ENCODE measurements around the gene GNB5. TPM values are rescaled to one million over a fixed set of nuclear protein-coding genes. Genes with fewer than 3 reads are reported as not detected.

The GNB5 gene
- total RNA-seq, 1 donor from 2014 or later: 50.2 TPM

DNA sequence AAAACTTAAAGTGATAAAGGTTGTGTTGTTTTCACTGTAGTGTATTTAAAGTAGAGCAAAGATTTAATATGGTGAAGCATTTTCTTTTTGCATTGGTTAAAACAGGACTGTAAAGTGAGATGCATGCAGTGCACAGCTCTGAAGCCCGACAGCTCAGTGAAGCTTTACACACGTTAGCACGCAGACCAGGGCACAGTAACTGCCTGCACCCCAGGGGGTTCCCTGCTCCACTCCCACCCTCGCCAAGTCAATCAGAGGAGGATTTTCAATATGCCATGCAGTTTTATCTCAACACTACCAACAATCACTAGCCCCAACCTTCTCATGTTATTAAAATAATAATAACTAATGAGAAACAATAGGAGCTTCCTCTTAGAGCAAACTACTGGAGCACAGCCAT is 50.5 kb downstream of the GNB5 start:
- DNase-seq: no peak

DNA sequence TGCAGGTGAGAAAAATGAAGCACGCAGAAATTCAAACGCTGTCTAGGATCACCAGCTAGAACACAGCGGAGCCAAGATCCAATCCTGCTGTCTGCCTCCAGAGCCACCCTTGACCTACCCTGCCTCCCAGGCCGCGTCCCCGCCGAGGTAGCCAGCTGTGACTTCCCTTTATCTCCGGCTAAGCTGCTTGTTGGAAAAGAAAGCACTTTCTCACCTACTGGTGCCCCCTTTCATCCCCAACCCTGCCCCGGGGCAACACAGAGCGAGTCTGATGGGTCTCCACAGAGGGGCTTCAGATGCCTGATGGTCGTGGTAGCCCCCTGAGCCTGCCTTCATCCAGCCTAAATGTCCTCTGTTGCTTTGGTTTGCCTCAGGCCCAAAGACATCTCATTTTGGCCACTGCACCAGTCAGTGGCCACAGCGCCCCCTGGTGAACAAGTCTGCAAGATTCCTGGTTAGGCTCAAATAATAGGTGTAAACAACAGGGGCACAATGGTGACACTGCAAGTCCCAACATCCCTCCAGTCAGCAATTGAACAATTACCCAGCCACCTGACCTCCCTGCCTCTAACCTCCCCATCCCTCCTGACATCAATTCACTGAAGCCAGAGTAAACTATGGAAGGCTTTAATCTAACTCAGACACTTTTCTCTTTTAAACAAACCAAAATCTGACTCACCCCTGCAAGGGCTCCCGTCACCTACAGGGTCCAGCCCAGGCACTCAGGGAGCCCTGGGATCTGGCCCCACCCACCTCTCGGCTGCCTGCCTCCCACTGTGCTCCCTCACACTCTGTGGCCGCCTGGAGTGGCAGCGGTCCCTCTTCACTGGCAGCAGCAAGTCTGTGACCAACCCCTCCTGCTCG is 51.4 kb downstream of the GNB5 start:
- peak; percentile 40 for DNase-seq

DNA sequence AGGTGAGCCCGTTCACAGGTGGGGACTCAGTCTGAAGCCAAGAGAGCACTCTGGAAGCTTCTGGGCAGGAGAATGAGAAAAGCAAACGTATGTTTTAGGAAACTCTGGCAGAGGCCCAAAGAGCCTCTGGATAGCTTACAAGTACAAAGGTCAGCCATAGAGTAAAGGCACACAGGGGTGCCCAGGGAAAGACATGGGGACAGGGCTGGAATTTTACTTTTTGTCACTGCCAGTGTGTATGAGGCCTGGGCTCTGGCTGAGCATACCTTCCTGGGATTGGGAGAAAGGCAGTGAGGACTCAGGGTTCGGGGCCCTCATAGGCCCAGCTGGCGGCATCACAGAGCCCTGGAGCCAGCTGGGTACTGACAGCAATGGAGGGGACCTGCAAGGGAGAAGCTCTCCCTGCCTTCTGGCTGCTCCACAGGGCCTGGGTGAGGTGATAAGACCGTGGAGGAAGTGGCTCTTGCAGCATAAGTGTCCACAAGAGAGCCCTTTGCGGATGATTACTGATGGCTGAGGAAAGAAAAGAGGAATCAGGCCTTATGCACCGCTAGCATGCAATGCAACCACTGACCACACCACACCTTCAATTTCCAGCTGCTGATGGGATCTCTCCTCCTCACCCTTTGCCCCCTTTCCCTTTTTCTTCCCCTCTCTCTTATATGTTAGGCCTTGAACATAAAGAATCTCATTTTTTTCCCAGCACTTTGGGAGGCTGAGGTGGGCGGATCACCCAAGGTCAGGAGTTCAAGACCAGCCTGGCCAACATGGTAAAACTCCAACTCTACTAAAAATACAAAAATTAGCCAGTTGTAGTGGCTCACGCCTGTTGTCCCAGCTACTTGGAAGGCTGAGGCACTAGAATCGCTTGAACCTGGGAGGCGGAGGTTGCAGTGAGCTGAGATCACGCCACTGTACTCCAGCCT is 53.5 kb downstream of the GNB5 start:
- no peak for DNase-seq

DNA sequence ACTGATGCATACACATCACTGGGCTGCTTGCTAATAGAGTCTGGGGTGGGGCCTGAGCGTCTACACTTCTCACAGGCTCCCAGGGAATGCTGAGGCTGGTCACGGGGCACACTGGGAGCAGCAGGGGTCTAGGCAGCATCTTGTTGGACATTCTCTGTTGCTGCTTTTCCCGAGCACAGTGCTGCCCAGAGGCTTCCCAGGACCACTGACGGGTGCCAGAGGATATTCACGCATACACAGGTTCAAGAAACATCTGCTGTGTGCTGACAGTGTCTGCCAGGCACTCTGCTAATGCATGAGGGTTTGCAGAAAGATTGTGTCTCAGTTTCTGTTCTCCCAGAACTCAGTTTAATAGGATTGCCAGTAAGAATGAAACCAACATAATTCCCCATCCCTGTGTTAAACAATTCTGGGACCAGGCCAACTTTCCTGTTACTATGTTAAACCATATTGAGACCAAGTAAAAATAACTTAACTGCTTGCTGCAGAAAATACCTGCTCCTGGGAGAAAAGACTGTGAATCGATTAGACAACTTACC is 54.7 kb downstream of the GNB5 start:
- peak; percentile 13 for DNase-seq

DNA sequence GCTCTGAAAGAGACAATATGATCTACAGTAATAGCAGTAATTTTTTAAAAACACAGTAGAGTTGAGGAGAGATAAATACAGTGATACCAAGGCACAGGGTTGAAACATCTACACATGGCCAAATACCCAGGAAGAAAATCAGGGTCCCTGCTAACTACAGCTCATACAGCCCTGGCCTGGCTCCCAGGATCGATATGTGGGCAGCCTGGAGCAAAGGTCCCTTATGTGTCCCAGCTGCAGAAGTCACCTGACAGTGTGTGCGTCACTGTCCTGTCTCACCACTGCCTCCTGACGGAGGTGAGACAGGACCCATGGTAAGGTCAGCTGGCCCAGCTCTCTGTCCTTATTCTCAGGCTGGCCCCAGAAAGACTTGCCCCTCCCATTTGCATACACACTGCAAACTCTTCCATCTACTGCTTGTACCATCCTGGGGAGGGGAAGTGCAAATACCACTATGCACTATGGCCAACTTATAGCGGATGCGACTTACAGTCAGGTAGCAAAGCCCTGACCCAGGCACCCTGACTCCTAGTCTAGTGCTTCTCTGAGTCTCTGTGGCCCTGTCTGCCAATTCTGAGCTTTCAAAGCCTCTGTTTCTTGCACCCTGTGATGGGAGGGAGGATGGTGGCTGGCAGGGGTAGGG is 56.6 kb downstream of the GNB5 start:
- DNase-seq: no peak

DNA sequence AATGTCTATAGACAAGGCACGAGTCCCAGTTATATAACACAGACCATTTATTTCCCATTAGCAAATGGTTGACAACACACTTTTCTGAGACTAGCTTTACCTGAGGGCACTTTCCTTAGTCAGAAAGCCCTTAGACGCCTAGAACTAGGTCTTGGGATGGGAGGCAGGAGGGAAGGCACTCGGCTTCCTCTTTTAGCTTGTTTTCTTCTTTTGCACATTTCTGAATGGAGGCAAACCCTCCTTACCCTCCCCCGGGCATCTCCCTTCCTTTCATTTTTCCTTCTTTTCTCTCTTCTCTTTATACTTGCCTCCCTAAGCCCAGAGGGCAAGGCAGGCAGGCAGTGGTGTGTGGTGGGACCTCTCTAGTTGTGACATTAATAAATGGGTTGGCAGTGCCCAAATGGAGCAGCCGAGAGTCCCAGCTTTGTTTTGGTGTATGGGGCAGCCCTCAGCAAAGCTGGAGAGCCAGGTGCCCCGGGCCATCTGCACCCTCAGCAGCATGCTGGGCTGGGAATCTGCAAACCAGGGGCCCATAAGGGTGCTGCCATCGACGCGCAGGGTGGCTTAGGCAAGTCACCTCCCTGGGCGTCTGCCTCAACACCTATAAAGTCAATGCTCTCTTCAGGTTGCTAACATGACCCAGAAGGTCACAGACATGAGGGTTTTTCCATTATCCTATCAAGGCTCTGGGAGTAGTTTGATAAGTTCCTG is 57.5 kb downstream of the GNB5 start:
- no peak for DNase-seq

DNA sequence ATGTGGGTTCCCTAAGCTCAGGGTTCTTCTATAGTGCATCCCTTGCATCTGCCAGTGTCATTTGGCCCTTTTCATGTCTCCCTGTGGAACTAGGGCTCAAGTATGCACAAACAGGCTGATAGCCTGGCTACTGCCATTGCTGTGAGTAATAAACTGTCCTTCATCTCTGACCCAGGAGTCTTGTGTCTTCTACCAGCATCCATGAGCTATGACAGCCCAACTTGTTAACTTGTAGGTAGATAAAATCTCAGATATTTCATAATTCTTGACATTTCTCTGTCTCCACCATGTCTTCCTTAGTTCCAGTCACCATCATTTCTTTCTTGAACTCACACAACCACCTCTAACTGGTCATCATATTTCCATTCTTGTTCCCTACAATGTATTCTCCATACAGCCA is 59.1 kb downstream of the GNB5 start:
- no peak for DNase-seq

DNA sequence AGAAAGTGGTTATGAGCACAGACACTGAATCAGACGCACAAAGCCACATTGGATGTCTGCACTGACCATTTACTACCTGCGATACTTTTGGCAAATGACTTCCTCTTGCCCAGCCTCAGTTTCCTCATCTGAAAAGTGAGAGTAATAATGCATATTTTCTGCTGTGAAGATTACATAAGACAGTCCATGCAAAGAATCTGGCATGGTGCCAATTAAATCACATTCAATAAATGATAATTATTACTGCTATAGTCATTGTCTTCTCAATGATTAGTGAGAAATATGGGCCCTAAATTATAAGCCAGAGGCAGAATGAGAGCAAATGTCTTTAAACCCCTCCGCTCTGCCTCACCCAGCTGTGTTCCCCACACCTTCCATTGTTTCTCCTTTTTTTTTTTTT is 62.6 kb downstream of the GNB5 start:
- no peak for DNase-seq

DNA sequence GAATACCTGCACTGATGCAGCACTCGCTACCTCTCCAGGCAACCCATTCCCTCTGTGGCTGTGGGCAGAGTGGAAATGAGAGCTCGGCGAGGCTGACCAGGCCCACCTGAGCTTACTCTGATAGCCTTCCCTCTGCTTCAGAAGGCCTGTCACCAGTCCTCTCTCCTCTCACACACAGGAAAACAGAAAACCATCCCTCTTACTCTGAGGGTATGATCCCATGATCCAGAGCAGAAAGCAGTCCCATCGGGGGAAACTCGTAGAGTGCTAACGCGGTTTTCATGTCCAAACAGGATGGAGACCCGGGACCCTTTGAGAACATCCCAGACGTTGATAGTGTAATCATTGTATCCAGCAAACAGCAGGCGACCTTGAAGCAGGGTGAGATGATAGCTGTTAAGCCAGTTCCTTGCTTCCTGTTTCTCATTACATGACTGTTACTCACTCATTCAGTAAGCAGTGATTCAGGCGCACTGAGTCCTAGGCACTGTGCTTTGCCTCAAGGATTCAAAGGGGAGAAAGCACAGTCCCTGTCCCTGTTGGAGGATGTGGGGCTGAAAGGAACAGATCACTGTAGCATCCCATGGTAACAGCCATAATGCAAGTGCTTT is 66.8 kb downstream of the GNB5 start:
- DNase-seq: no peak

DNA sequence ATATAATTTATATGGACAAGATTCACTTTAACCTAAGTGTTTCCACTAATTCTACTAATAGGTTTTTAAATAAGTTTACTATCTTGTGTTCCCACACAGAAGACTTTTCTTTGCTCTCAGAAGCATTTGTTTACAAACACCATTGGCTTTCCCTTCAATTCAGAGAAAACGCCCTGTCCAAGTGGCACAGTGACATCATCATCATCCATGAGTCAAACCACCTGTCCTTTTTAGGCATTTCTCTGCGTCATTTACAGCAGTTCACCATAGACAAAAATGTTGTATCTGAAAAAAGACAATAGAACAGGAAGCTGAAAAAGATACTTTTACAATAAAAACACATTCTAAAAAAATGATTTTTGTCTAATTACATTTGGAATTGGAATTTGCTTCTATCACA is 69.3 kb downstream of the GNB5 start:
- DNase-seq: no peak

DNA sequence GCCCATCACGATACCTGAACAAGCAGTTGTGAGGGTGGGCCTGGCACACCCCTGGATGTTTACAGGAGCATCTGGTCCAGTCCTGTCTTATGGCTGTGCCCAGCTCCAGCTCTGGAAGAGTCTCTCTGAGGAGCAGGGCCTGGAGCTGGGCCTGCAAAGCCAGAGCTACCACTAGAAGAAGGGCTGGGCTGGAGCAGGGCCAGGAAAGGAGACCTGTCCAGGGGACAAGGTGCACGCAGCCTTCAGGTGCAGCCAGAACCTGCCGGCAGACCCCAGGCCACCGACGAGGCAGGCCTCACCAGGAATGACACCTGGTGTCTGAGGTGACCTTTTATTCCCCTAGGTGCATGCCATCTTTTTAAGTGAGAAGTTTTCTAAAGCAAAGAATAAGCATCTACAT is 70.2 kb downstream of the GNB5 start:
- DNase-seq: no peak

DNA sequence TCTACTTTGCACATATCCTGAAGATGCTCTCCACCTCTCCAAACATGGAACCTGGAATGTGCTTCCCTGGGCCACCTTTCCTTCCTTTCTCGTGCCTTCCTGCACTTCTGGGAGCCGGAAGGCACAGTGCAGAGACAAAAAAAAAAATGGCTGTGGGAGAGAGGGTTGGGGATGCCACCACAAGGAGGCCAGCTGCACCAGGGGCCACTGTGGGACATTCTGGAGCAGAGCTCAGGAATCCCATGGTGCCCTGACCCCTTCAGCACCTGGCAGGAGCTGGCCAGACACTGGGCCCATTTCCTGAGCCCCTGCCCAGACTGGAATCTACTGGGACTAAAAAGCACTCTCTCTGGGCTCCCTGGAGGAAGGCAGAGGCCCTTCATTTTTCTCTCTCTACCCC is 70.7 kb downstream of the GNB5 start:
- DNase-seq: no peak

DNA sequence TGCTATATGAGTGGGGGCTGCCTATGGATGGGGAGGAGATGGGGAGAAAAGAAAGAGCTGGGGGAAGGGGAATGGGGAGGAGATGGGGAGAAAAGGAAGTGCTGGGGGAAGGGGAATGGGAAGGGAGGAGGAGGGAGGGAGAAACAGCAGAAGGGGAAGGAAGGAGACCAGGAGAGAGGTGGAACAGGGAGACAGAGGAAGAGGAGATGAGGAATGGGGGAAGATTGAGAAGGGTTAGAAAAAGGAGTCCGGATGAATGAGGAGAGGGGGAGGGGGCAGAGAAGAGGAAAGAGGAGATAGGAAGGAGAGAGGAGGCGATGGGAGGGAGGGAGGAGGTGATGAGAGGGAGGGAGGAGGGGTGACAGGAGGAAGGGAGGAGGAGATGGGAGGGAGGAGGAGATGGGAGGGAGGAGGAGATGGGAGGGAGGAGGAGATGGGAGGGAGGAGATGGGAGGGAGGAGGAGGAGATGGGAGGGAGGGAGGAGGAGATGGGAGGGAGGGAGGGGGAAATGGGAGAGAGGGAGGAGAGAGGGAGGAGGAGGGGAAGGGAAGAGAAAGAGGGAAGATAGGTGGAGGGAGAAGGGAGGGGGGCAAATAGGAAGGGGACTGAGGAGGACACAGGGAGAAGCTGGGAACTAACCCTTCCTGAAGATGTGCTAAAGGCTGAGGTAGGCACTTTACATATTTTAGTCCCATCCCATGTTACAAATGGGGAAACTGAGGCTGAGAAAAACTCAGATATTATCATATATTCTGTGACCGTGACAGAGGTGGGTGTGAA is 72.0 kb downstream of the GNB5 start:
- DNase-seq: no peak

DNA sequence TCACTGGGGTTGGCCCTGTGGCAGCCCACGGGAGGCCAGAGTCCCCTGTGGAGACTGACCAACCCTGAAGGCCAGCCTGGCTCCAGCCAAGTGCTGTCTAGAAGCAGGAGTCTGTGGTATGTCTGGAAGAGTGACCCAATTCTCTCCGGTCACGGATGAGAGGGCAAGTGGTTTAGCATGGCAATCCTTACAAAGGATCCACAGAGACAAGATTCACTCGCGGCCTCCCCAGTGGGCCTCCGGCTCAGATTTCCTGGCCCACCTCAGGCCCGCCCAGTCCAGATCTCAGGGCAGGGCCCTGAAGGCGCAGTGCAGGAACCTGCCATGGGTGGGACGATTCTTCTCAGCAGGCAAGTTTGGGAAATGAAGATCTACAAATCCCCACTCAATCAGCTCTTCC is 73.6 kb downstream of the GNB5 start:
- no peak for DNase-seq

DNA sequence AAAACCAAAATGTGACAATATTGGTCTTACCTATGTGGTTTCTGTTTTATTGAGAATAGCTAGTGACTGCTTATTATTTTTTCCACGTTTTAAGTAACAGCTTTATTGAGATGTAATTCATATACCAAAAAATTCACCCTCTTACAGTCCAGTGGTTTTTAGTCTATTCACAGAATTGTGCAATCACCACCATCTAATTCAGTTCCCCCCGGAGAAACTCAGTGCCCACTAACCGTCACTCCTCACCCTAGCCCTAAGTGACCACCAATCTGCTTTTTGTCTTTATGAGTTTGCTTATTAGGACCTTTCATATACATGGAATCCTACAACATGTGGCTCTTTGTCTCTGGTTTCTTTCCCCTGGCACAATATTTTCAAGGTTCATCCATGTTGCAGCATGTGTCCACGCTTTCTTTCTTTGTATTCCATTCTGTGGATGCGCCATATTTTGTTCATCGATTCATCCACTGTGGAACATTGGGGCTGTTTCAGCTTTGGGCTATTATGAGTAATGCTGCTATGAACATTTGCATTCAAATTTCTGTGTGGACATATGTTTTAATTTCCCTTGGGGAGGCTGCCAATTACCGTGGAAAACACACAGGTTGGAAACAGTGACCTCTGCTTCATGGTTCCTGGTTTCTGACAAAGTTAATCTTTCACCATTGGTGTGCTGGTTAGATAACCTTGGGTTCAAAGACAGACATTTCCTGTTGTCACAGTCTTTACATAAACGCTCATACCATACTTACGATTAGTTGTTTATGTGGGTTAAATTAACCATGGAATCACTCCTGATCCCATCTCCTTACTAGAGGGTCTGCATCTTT is 75.4 kb downstream of the GNB5 start:
- DNase-seq: no peak

DNA sequence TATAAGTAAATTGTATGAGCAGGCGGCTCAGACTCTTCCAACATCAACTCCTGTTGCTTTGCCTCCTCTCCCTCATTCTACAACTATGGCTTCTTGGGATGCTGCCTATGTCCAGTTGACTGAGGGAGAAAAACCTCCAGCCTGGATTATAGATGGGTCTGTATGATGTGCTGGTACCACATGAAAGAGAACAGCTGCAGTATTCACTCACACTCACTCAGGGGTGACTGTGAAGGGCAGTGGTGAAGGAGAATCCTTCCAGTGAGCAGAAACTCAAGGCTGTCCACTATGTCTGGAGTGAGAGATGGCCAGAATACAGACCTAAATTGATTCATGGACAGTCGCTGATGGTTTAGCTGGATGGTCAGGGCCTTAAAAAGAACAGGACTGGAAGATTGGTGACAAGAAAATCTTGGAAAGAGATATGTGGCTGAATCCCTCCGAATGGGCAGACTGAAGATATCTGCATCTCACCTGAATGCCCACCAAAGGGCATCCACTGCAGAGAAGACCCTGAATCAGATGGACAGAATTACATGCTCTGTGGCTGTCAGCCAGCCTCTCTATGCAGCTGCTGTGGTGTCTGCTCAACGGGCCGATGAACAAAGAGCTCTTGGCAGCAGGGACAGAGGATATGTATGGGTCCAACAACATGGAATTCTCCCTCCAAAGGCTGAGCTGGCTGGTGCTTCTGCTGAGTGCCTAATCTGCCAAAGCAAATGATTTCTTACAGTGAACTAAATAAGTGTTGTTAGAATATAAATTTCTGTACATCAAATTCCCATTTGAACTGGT is 76.7 kb downstream of the GNB5 start:
- peak; percentile 35 for DNase-seq

DNA sequence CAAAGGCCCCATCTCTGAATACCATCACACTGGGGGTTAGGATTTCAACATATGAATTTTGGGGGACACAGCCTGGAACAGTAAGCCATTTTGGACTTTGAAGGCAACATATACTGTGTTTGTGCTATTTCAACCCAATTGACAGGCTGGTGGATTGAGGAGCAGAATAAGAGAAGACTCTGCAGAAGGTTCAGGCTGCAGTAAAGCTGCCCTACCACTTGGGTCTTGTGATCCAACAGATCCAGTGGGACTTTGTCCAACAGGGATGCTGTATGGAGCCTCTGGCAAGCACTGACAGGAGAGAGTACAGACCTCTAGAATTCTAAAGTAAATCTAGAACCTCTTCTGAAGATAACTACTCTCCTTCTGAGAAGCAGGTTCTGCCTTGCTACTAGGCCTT is 77.5 kb downstream of the GNB5 start:
- DNase-seq: no peak

DNA sequence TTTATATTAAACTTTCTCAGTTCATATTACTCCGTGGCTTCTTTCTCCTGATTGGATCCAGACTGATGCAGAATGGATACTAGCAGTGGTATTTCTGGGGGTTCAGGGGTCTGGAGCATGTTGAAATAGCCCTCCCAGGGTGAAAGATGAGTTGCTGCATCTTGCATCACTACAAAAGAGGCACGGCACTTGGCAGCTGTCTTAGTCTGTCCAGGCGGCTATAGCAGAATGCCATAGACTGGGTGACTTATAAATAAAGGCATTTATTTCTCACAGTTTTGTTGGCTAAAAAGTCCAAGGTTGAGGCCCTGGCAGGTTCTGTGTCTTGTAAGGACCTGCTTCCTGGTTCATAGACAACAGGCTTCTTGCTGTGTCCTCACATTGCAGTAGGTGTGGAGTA is 78.0 kb downstream of the GNB5 start:
- DNase-seq: no peak

DNA sequence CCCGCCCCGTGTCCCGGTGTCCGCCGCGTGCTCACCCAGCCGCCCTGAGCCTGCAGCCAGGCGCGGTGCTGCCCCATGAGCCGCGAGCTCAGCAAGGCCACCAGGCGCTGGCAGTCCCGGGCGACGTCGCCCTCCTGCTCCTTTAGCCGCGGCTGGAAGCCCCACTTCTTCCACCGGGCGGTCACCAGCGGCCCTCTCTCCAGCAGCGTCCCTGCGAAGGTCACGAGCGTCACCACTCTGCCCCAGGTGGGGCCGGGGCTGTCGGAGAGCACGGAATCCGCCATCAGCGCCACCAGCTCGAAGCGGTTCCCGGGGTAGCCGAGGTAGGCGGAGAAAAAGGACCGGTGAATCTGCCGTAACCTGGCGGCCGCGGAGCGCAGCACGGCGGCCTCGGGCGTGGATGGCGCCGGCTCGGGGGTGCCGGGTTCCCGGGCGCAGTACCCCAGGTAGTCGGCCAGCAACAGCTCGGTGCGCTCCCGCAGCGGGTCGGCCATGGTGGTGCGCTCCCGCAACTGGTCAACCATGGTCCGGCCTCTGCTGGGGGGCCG is 78.9 kb downstream of the GNB5 start:
- DNase-seq: no peak

All from occipital lobe (tissue), 2 donors.